Heart right ventricle (tissue), 16 donors: ENCODE measurements around the gene KCNK18. TPM values are rescaled to one million over a fixed set of nuclear protein-coding genes. Genes with fewer than 3 reads are reported as not detected.

Experiments
- ATAC-seq, 8 donors: fragments of 200-7000 bp; cut with Tn5 transposase; one replicate each; pipeline ENCODE4 v1.9.1; 2020; ENCODE audit warnings: mild to moderate bottlenecking in 8 of 8, moderate library complexity in 8 of 8, moderate number of reproducible peaks in 1 of 8
- DNase-seq, 2 donors: peaks; one replicate each; pipeline ENCODE4 v3.0.0-alpha.2; 2020
- H3K27ac ChIP-seq, 10 donors: fragments of 200-600 bp; sonication (generic) in 2 of 10; one replicate each; pipeline versions ENCODE4 v1.5.0 to v1.8.0; 2020 to 2022; ENCODE audit warnings: mild to moderate bottlenecking in 3 of 10
- H3K27me3 ChIP-seq, 7 donors: fragments of 200-600 bp; one replicate each; pipeline ENCODE4 v1.8.0; 2021 to 2022; ENCODE audit warnings: mild to moderate bottlenecking in 2 of 7
- H3K36me3 ChIP-seq, 9 donors: fragments of 200-600 bp; sonication (generic) in 1 of 9; one replicate each; pipeline versions ENCODE4 v1.5.0 to v1.8.0; 2020 to 2022; ENCODE audit warnings: mild to moderate bottlenecking in 2 of 9
- H3K4me1 ChIP-seq, 9 donors: fragments of 200-600 bp; sonication (generic) in 1 of 9; one replicate each; pipeline versions ENCODE4 v1.5.0 to v1.8.0; 2020 to 2022; ENCODE audit warnings: mild to moderate bottlenecking in 4 of 9
- H3K4me3 ChIP-seq, 10 donors: fragments of 200-600 bp; sonication (generic) in 2 of 10; one replicate each; pipeline versions ENCODE4 v1.5.0 to v1.8.0; 2020 to 2022; ENCODE audit warnings: mild to moderate bottlenecking in 7 of 10, moderate library complexity in 2 of 10
- H3K9me3 ChIP-seq, 11 donors: fragments of 200-600 bp in 10 of 11; sonication (generic) in 2 of 11; one replicate each; pipeline versions ENCODE4 v1.5.0 to v1.8.0; 2013 to 2022; ENCODE audit warnings: mild to moderate bottlenecking in 2 of 11, control low read depth in 1 of 11, moderate library complexity in 1 of 11
- CTCF ChIP-seq, 9 donors: fragments of 200-600 bp; sonication (generic) in 2 of 9; IDR thresholded peaks; one replicate each; pipeline versions ENCODE4 v1.5.0 to v1.8.0; 2021 to 2022; ENCODE audit warnings: antibody characterized with exemption in 9 of 9, mild to moderate bottlenecking in 5 of 9, moderate library complexity in 1 of 9
- WGBS, 2 donors: extraction: QIAGEN DNeasy Blood & Tissue Kit; methylation state at CpG; one replicate each; pipeline ENCODE4 v1.1.7; 2013; ENCODE audit warnings: inconsistent platforms in 1 of 2; 5-methylcytosine and 5-hydroxymethylcytosine counted together
- intact Hi-C, 10 donors: fragments of 100-400 bp; cut with DNase I; formaldehyde crosslinking; loops; one replicate each; pipeline versions ENCODE4 v1.11.1 to v1.14.2; 2022
- polyA plus RNA-seq, 2 donors: library from polyadenylated mRNA; stranded (reverse); fragments of 200-250 nt; gene quantifications; one replicate each; pipeline ENCODE4 v1.2.3, GENCODE V29; 2013
- total RNA-seq, 10 donors: library from RNA; stranded (reverse); fragmentation: NEBNext Ultra II Directional in 3 of 10; extraction: Animal tissue kit (Norgen Biotek cat#: 25700) in 3 of 10; gene quantifications; one replicate each; pipeline versions ENCODE4 v1.2.1 to v1.2.4, GENCODE V29; 2021 to 2023
- donor health status: Arrhythmogenic right ventricular cardiomyopathy.
- donor health status: ischemic (EF 13 %, LVEDD 7.1; RV severe dilation, severe dysfunction).
- donor health status: healthy with polysubstance abuse.
- donor health status: DM: no; HTN: yes; CAD: no.
- donor health status: DM: no; HTN: no; CAD: no.
- donor health status: ischemic (EF 25% LVEDD 6.9; RV normal size, moderate dysfunction).
- donor health status: ischemic (EF 25% LVEDD 5.7; RV mildly dilated, moderate dysfunction).
- donor health status: healthy.
- donor health status: DM: yes; HTN: yes; CAD: no.
- donor health status: Ischemic cardiomyopathy.
- donor health status: ischemic (EF 35%, LVEDD 5.7; RV mildly dilated, moderate dysfunction).
- donor health status: nonischemic (EF 11% LVEDD 7.7; RV severe dilation, severe dysfunction).
- donor health status: DM: yes; HTN: yes; CAD: no.
- donor health status: PGD.
- donor health status: ischemic (EF 29% LVEDD 5.4; RV normal size, mild dysfunction).
- donor health status: nonischemic (EF 23%, LVEDD 6.1; RV moderate dilation, normal function).

The KCNK18 gene
- total and polyA plus RNA-seq, 12 donors = not detected

GRCh38 chr10:117212176-117212575 lies 14.9 kb downstream of the KCNK18 start:
- peaks cover 0 to 24% (median 6%) of the 10 kb centered on the region in 11 donors for H3K9me3 ChIP-seq
- intact Hi-C loops = loop anchor here in 5 of 10 donors (10.0 kb wide), 4 partner anchors 113 to 1033 kb away; no protein-coding TSS in a partner anchor
- no peak overlapping the region for H3K4me3 ChIP-seq
- peaks cover 0 to 10% (median 7%) of the 10 kb centered on the region in 9 donors for H3K4me1 ChIP-seq
- H3K27me3 ChIP-seq = peaks cover 0 to 54% (median 44%) of the 10 kb centered on the region in 7 donors
- H3K27ac ChIP-seq = no peak overlapping the region
- DNase-seq (no peak), ATAC-seq (no peak)
- H3K36me3 ChIP-seq = no peaks in the 10 kb centered on the region
- 76 to 79% methylated on average over 1 of the region's 1 CpG for WGBS, 2 donors
- TF ChIP-seq CTCF (IDR thresholded peaks at IDR 0.05) = no peak

GRCh38 chr10:117214401-117214800 lies 17.1 kb downstream of the KCNK18 start:
- Histone ChIP-seq H3K27ac (no peak overlapping the region), H3K4me1 (peaks cover 0 to 16% (median 9%) of the 10 kb centered on the region in 9 donors), H3K4me3 (no peak overlapping the region), H3K9me3 (peaks cover 0 to 24% (median 6%) of the 10 kb centered on the region in 11 donors), H3K36me3 (no peaks in the 10 kb centered on the region), H3K27me3 (peaks cover 0 to 70% (median 52%) of the 10 kb centered on the region in 7 donors)
- WGBS, 2 donors = 74 to 82% methylated on average over 1 of the region's 1 CpG
- TF ChIP-seq CTCF (IDR thresholded peaks at IDR 0.05) = no peak
- DNase-seq (no peak), ATAC-seq (no peak)
- intact Hi-C loops = loop anchor here in 5 of 10 donors (2.0 to 10.0 kb wide), 5 partner anchors 106 to 1030 kb away; no protein-coding TSS in a partner anchor

DNA sequence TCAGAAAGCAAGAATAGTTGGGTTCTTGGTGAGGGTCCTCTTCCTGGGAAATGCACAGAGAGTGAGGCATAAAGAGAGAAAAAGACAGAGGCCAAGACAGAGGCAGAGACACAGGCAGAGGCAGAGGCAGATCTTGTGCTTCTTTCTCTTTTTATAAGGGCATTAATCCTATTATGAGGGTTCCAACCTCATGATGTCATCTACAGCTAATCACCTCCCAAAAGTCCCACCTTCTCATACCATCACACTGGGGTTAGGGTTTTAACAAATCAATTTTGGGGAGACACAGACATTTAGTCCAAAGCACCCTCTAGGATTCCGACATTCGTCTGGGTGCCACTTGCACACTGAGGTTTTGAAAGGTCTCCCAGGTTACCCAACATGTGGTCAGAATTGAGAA lies 17.8 kb downstream of the KCNK18 start:
- H3K4me1 ChIP-seq = peaks cover 0 to 16% (median 9%) of the 10 kb centered on the region in 9 donors
- H3K36me3 ChIP-seq = no peaks in the 10 kb centered on the region
- DNase-seq (no peak), ATAC-seq (no peak)
- WGBS, 2 donors = 81 to 90% methylated on average over 2 of the region's 2 CpGs
- intact Hi-C loops = loop anchor here in 7 of 10 donors (2.0 to 10.0 kb wide), 8 partner anchors 102 to 1030 kb away; no protein-coding TSS in a partner anchor
- H3K9me3 ChIP-seq = peaks cover 0 to 24% (median 6%) of the 10 kb centered on the region in 11 donors
- no peak for TF ChIP-seq CTCF (IDR thresholded peaks at IDR 0.05)
- H3K27me3 ChIP-seq = peaks cover 0 to 66% (median 54%) of the 10 kb centered on the region in 7 donors
- no peak overlapping the region for H3K4me3 ChIP-seq
- H3K27ac ChIP-seq = no peak overlapping the region

DNA sequence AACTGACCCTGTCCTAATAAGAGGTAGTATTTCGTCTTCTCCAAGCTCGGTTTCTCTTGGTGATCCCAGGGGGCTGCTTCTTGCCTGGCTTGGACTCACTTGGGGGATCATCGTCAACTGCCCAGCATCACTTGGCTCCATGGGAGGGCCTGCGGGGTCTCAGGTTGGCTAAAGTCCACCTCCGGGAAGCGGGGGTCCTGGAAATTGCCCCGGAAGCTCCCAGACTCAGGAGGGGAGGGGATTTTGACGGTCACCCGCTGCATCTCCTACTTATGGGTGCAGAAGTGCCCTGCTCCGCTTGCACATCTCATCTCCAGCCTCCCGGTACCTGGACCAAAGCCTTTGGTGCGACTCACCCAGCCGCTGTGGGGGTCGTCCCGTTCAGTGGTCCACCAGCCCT lies 18.7 kb downstream of the KCNK18 start:
- DNase-seq (no peak), ATAC-seq (no peak)
- TF ChIP-seq CTCF (IDR thresholded peaks at IDR 0.05) = no peak
- H3K27ac ChIP-seq = no peak overlapping the region
- 57 to 63% methylated on average over 15 of the region's 15 CpGs for WGBS, 2 donors
- H3K4me3 ChIP-seq = no peak overlapping the region
- intact Hi-C loops = loop anchor here in 8 of 10 donors (2.0 to 10.0 kb wide), 9 partner anchors 101 to 1029 kb away; no protein-coding TSS in a partner anchor
- peaks cover 0 to 71% (median 54%) of the 10 kb centered on the region in 7 donors for H3K27me3 ChIP-seq
- peaks cover 0 to 16% (median 9%) of the 10 kb centered on the region in 9 donors for H3K4me1 ChIP-seq
- no peaks in the 10 kb centered on the region for H3K36me3 ChIP-seq
- H3K9me3 ChIP-seq = peaks cover 0 to 21% (median 6%) of the 10 kb centered on the region in 11 donors
